ENCODE data around the gene CHRM5.

- TF ChIP-seq CBX3 (IDR thresholded peaks at IDR 0.05; ENCODE audit: borderline replicate concordance in 1 of 2, low read length in 2 of 2) (0 out of 3 replicates have a peak, but pooled peaks of 1 of the 2 experiments have one; percentile 19), POLR2A (conservative IDR thresholded peaks at IDR 0.05) (no peak), CREM (IDR thresholded peaks at IDR 0.05; ENCODE audit: low read depth) (no peak), CTCF (IDR thresholded peaks at IDR 0.05 in 2 of 3, conservative IDR thresholded peaks at IDR 0.05 in 1 of 3; ENCODE audit: insufficient read depth in 2 of 3, low read depth in 1 of 3, low read length in 3 of 3) (no peak)
- TF ChIP-seq, protein P1, sequence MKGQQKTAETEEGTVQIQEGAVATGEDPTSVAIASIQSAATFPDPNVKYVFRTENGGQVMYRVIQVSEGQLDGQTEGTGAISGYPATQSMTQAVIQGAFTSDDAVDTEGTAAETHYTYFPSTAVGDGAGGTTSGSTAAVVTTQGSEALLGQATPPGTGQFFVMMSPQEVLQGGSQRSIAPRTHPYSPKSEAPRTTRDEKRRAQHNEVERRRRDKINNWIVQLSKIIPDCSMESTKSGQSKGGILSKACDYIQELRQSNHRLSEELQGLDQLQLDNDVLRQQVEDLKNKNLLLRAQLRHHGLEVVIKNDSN (CRISPR knock-in tag; IDR thresholded peaks at IDR 0.05), result no peak
Observed at GRCh38 chr15:34027606-34028005, 59.3 kb downstream of the CHRM5 start.

Measured in K562 (cell line).